Subcutaneous preadipocyte (primary cell): ENCODE measurements around the gene XIRP2. TPM values are rescaled to one million over a fixed set of nuclear protein-coding genes. Genes with fewer than 3 reads are reported as not detected.

Experiments
- total RNA-seq: library from RNA; depleted of rRNA; stranded (reverse); fragments of >200 nt; gene quantifications from 2 replicates; pipeline ENCODE4 v1.2.3, GENCODE V29; 2012

Gene XIRP2, protein sequence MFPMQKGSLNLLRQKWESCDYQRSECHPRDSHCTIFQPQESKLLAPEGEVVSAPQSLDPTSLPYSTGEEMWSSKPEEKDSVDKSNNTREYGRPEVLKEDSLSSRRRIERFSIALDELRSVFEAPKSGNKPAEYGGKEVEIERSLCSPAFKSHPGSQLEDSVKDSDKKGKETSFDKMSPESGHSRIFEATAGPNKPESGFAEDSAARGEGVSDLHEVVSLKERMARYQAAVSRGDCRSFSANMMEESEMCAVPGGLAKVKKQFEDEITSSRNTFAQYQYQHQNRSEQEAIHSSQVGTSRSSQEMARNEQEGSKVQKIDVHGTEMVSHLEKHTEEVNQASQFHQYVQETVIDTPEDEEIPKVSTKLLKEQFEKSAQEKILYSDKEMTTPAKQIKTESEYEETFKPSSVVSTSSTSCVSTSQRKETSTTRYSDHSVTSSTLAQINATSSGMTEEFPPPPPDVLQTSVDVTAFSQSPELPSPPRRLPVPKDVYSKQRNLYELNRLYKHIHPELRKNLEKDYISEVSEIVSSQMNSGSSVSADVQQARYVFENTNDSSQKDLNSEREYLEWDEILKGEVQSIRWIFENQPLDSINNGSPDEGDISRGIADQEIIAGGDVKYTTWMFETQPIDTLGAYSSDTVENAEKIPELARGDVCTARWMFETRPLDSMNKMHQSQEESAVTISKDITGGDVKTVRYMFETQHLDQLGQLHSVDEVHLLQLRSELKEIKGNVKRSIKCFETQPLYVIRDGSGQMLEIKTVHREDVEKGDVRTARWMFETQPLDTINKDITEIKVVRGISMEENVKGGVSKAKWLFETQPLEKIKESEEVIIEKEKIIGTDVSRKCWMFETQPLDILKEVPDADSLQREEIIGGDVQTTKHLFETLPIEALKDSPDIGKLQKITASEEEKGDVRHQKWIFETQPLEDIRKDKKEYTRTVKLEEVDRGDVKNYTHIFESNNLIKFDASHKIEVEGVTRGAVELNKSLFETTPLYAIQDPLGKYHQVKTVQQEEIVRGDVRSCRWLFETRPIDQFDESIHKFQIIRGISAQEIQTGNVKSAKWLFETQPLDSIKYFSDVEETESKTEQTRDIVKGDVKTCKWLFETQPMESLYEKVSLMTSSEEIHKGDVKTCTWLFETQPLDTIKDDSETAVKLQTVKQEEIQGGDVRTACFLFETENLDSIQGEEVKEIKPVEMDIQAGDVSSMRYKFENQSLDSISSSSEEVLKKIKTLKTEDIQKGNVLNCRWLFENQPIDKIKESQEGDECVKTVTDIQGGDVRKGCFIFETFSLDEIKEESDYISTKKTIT (N-terminal part only)
- under 0.01 and 1.8 TPM in 2 replicates for total RNA-seq

DNA sequence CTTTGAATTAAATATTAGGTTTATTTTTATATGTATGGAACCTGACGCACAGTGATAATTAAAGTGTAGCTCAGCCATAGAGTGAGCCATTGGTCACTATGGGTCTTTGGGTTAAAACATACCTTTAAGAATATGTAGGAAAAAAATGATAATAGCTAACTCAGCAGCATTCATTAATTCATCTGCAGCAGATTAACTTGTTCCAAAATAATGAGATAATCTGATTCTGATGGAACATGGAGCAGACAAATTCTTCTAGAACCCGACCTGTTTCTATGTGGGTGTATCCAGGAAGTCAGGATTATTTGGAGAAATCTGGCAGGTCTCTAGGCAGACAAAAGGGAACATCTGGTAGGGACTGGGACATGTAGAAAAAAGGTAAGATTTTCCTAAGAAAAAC, at the start of gene XIRP2:
Gene XIRP2 (plus strand): TSS at position 301 of the 400 bp plus-strand sequence. CDS start 15,003 bp downstream, outside the sequence.

DNA sequence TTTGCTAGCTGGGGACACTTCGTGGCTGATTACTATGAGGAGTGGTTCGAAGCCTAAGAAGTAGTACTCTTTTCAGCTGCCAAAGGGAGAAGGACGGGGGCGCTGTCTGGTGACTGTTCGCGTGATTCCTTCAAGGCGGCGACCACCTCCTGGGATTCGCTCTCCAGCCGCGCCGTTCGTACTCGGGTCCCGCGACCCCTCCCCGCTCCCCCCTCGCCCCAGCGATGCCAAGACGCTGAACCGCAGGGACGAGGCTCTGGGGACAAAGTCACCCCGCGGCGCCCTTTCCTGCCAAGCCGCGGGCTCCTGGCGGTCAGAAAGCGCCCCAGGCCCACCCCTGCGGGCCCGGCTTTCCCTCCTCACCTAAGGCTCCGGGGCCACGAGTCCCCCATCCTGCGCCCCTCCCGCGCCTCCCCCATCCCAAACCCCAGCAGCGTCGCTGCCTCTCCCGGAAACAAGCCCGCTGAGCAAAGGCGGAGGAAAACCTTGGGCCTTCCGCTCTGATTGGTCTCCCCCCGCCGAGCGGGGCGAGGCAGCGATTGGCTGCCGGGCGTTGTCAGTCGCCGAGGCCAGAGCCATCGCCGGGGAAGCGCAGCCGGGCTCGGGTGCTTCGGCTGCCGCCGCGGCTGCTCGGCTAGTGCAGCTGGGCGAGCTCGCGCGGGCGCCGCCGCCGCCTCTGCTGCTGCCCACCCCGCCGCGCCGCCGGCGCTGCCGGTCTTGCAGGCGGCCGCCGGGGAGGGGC, 404.3 kb downstream of the XIRP2 start, which contains the start of gene B3GALT1:
Gene B3GALT1 (plus strand): TSS at position 572 of the 742 bp plus-strand sequence.

